Esophagus squamous epithelium (tissue), 4 donors: ENCODE data around the gene ANKS1B.

ENCODE experiments used
- POLR2A ChIP-seq, 4 donors: fragments of 450-650 bp; IDR thresholded peaks; one replicate each; pipeline ENCODE4 v1.6.1; 2017; ENCODE audit warnings: antibody characterized with exemption in 4 of 4, mild to moderate bottlenecking in 4 of 4, moderate library complexity in 3 of 4
- TF ChIP-seq, protein P1 (sequence below), 6 experiments: fragments of 450-650 bp in 4 of 6; fragments of 200-600 bp in 2 of 6; sonication (generic) in 2 of 6; IDR thresholded peaks; one replicate each; pipeline ENCODE4 v1.5.1; 2016 to 2019; ENCODE audit warnings: antibody characterized with exemption in 6 of 6, mild to moderate bottlenecking in 4 of 6, moderate library complexity in 4 of 6

DNA sequence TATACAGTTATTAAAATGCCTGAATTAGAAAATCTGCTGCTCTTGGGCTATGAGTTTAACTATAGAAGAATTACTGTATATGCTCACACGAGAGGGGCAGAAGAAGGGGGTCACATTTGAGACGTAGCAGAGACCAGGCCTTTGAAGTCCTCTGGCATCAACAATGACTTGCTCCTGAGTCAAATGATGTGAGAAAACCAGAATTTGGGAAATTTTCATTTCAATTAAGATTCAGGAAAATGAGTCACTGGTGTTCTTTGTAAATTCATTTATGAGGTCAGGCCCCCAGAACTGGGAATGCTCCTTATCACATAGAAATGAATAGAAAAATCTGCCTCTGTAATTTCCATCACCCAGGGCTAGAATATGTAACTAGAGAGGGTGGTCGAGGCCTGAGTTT lies 1246.7 kb downstream of the ANKS1B start:
- TF ChIP-seq, protein P1, sequence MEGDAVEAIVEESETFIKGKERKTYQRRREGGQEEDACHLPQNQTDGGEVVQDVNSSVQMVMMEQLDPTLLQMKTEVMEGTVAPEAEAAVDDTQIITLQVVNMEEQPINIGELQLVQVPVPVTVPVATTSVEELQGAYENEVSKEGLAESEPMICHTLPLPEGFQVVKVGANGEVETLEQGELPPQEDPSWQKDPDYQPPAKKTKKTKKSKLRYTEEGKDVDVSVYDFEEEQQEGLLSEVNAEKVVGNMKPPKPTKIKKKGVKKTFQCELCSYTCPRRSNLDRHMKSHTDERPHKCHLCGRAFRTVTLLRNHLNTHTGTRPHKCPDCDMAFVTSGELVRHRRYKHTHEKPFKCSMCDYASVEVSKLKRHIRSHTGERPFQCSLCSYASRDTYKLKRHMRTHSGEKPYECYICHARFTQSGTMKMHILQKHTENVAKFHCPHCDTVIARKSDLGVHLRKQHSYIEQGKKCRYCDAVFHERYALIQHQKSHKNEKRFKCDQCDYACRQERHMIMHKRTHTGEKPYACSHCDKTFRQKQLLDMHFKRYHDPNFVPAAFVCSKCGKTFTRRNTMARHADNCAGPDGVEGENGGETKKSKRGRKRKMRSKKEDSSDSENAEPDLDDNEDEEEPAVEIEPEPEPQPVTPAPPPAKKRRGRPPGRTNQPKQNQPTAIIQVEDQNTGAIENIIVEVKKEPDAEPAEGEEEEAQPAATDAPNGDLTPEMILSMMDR (IDR thresholded peaks at IDR 0.05), result no peak
- no peak for TF ChIP-seq POLR2A (IDR thresholded peaks at IDR 0.05)
